Smooth muscle cell of trachea (primary cell): ENCODE results near the gene VPS54. TPM values are rescaled to one million over a fixed set of nuclear protein-coding genes. Genes with fewer than 3 reads are reported as not detected.

Source experiments
- total RNA-seq: library from RNA; depleted of rRNA; stranded (reverse); fragments of >200 nt; gene quantifications from 2 replicates; pipeline ENCODE4 v1.2.1, GENCODE V29; 2014

VPS54 gene
- total RNA-seq = 21.2 and 25.6 TPM in 2 replicates

GRCh38 chr2:64019083-64019974 lies at the start of gene VPS54:
Gene VPS54 (minus strand): TSS chr2:64019428. CDS start chr2:63983999, 35,429 bp downstream.

Other genes starting within 250 kb of the VPS54 start
- 131 and 166 TPM in 2 replicates for gene UGP2, start 177.5 kb downstream of the VPS54 start, total RNA-seq
- 4.9 and 6.6 TPM in 2 replicates for gene PELI1, start 125.0 kb upstream of the VPS54 start, total RNA-seq